Activated T-cell treated with anti-CD3 and anti-CD28 coated beads for 24 hours (primary cell): Measurements from ENCODE around the gene SULT6B1.

Experiments used
- DNase-seq: peaks from one replicate; pipeline ENCODE4 v3.0.0-alpha.2; 2020; ENCODE audit warnings: low read depth

Gene SULT6B1

DNA sequence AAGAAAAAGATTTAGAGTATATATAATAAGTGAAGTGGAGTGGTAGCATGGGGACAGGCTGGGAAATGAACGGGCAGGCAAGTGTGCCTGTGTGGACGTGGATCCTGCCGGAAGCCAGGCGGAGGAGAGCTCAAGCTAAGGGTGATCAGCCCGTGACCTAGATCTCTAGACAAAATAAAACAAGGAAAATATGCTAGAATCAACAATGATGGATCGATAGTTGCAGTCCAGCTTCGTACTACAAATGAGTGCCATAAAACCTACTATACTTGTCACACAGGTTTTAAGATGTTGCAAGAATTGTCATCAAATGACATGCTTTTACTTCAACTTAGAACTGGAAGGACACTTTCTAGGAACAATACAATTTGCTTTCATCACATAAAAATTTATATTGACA, 40.1 kb downstream of the SULT6B1 start:
- DNase-seq, result no peak

DNA sequence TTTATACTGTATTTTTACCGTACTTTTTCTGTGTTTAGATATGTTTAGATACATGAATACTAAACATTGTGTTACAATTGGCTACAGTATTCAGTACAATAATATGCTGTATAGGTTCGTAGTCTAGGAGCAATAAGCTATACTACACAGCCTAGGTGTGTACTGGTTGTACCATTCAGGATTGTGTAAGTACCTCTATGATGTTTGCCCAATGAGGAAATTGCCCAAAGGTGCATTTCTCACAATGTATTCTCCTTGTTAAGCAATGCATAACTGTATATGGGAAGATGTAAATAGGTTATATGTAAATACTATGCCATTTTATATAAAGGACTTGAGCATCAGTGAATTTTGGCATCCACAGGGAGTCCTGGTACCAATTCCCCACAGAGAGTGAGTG, 42.4 kb downstream of the SULT6B1 start:
- DNase-seq, result no peak

DNA sequence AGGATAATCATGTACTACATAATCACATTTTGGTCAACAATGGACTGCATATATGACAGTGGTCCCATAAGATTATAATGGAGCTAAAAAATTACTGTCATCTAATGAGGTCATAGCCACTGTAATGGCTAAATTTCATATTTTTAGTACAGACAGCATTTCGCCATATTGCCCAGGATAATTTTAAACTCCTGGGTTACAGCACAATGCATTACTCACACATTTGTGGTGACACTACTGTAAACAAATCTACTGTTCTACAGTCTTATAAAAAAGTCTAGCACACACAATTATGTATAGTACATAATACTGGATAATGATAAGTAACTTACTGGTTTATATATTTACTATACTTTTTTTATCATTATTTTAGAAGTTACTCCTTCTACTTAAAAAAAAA, 44.5 kb downstream of the SULT6B1 start:
- no peak for DNase-seq

DNA sequence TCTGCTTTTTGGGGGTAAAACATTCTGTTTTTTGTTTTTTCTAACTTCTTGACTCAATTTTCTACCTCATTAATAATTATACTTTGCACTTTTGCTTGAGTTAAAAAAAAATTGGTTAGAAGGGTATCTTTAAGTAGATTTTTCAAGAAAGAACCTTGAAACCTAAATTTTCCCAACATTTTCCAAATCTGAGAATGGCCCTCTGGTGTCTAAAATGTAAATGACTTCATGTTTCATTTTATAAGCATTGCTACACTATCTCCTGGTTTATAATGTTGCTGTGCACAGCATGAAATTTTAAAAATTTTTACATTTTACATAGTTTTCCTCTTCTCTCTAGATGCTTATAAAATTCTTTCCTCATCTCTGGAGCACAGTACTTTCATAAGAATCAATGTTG, 45.9 kb downstream of the SULT6B1 start:
- DNase-seq, result no peak

DNA sequence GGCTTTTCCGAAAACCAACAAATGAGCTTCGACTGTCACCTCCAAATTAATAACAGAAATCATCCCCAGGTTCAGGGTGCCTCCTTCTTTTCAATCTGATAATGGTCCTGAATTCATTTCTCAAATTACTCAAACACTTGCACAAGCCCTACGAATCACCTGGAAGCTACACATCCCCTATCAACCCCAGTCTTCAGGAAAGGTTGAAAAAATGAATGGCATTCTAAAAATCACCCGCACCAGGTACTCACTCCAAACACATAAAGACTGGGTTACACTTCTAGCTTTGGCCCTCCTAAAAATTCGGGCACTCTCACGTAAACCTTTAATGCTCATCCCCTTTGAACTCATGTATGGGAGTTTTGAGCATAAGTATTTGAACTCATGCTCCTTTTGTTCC, 55.6 kb downstream of the SULT6B1 start:
- DNase-seq, result no peak

DNA sequence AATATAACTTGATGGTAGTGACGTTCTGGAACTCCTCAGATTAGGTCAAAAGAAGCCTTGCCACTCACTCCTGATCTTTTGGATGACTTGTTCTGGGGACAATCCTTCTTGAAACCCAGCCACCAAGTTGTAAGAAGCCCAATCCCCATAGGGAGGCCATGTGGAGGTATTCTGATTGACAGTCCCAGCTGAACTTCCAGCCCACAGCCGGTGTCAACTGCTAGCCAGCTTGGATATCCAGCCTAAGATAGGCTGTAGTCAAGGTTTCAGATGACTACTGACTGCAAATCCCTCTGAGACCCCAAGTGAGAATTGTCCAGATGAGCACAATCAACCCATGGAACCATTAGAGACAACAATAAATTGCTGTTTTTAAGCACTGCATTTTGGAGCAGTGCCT, 63.1 kb downstream of the SULT6B1 start:
- DNase-seq, result no peak

DNA sequence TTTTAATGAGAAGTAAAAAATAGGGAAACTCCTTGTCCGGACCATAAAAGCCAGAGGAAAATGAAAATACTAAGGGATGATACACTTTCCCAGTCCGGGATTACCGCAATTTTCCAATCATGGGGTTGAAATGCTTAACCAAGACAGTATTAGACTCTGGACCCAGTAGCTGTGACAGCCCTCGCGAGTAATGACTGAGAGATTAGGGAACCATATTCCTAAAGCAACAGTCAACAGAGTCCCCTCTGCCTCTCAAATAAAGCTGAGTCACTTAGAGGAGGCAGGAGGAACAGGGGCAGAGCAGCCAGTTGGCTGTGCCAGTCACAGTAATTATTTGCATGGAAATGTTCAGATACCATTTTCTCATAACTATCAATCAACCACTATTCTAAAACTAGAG, 69.3 kb downstream of the SULT6B1 start:
- no peak for DNase-seq
